Testis (tissue), 3 donors: ENCODE data around the gene DCDC1. TPM values are rescaled to one million over a fixed set of nuclear protein-coding genes. Genes with fewer than 3 reads are reported as not detected.

Source experiments
- DNase-seq: peaks from one replicate; pipeline ENCODE4 v3.0.0-alpha.2; 2019
- H3K27ac ChIP-seq, 2 donors: fragments of 200-600 bp; sonication (generic); one replicate each; pipeline ENCODE4 v1.5.1; 2019
- H3K27me3 ChIP-seq: fragments of 200-600 bp; sonication (generic); one replicate; pipeline ENCODE4 v1.5.1; 2019
- H3K36me3 ChIP-seq: fragments of 200-600 bp; sonication (generic); one replicate; pipeline ENCODE4 v1.5.1; 2017; ENCODE audit warnings: low read depth; ENCODE audit errors: missing control alignments
- H3K4me1 ChIP-seq: fragments of 200-600 bp; sonication (generic); one replicate; pipeline ENCODE4 v1.5.1; 2019
- H3K4me3 ChIP-seq, 2 donors: fragments of 200-600 bp; sonication (generic); one replicate each; pipeline ENCODE4 v1.5.1; 2017 to 2019
- H3K9me3 ChIP-seq: fragments of 200-600 bp; sonication (generic); one replicate; pipeline ENCODE4 v1.5.1; 2017
- POLR2A ChIP-seq: fragments of 450-650 bp; IDR thresholded peaks from one replicate; pipeline ENCODE4 v1.6.1; 2017; ENCODE audit warnings: antibody characterized with exemption, mild to moderate bottlenecking, moderate library complexity
- WGBS, 2 donors: methylation state at CpG; one replicate each; pipeline ENCODE4 v1.1.5; 2018; 5-methylcytosine and 5-hydroxymethylcytosine counted together
- intact Hi-C: fragments of 100-400 bp; cut with DNase I; formaldehyde crosslinking; loops from one replicate; pipeline ENCODE4 v1.15.1; 2023; ENCODE audit warnings: low total_unique reads
- polyA plus RNA-seq: library from polyadenylated mRNA; stranded (reverse); fragments of 350-450 nt; fragmentation: Illumina TruSeq; extraction: RNeasy Lipid Tissue Mini Kit (QIAGEN cat#74804); gene quantifications from one replicate; pipeline ENCODE4 v1.2.3, GENCODE V29; 2014; ENCODE audit warnings: low read depth, low replicate concordance; ENCODE audit not compliant: insufficient read depth
- total RNA-seq, 2 donors: library from RNA; depleted of rRNA; stranded (reverse); fragments of >200 nt; gene quantifications; one replicate each; pipeline ENCODE4 v1.2.3, GENCODE V29; 2016
- TF ChIP-seq, protein P1 (sequence below), 3 experiments: fragments of 450-650 bp in 2 of 3; fragments of 200-600 bp in 1 of 3; sonication (generic) in 1 of 3; IDR thresholded peaks; one replicate each; pipeline ENCODE4 v1.5.1; 2016 to 2019; ENCODE audit warnings: antibody characterized with exemption in 3 of 3, mild to moderate bottlenecking in 2 of 3, moderate library complexity in 1 of 3

DCDC1 gene
- total and polyA plus RNA-seq, 3 donors from 2014 or later, result 10.4 to 23.7 (median 12.3) TPM

DNA sequence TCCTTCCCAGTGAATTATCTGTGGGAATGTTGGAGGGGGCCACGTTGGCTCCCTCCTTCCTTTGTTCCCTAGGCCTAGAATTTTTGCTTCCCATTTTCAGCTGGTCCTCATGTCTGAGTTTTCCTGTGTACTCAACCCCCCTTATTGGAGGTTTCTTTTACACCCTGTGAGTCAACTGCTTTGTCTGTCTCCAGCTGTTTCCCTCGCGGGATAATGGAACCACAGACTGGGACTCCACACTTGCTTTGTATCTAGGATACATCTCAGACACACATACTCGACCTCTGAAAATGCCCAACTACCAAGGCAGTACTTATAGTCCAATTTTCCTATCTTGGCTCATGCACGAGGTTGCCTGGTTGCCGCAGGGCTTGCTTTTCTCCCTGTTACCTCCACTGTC, 430.7 kb downstream of the DCDC1 start:
- no peak for DNase-seq
- Histone ChIP-seq H3K4me3 (no peak overlapping the region), H3K27ac (no peak overlapping the region), H3K4me1 (no peaks in the 10 kb centered on the region), H3K27me3 (no peaks in the 10 kb centered on the region), H3K9me3 (no peaks in the 10 kb centered on the region), H3K36me3 (no peaks in the 10 kb centered on the region)
- 69 to 76% methylated on average over 6 of the region's 6 CpGs for WGBS, 2 donors
- TF ChIP-seq, protein P1, sequence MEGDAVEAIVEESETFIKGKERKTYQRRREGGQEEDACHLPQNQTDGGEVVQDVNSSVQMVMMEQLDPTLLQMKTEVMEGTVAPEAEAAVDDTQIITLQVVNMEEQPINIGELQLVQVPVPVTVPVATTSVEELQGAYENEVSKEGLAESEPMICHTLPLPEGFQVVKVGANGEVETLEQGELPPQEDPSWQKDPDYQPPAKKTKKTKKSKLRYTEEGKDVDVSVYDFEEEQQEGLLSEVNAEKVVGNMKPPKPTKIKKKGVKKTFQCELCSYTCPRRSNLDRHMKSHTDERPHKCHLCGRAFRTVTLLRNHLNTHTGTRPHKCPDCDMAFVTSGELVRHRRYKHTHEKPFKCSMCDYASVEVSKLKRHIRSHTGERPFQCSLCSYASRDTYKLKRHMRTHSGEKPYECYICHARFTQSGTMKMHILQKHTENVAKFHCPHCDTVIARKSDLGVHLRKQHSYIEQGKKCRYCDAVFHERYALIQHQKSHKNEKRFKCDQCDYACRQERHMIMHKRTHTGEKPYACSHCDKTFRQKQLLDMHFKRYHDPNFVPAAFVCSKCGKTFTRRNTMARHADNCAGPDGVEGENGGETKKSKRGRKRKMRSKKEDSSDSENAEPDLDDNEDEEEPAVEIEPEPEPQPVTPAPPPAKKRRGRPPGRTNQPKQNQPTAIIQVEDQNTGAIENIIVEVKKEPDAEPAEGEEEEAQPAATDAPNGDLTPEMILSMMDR (IDR thresholded peaks at IDR 0.05), result no peak
- TF ChIP-seq POLR2A, result no peak
- intact Hi-C loops, result no loop called here

DNA sequence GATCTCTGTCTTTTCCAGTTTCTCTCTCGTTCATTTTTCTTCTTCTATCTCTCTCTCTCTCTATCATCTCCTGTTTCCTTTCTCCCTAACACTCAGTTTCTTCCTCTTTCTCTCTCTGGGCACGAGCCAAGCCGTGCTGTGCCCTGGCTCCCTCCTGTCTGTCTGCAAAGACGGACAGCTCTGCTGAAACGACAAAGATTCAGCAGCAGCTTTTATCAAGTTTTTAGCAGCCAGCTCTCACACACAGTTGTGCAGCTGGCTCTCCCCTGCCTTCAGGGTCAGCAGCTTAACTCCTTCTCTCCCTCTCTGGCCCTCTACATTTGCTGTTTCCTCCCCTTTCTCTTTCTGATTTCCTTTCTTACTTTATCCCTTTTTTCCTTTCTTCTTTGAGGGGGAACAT, 431.4 kb downstream of the DCDC1 start:
- no peaks in the 10 kb centered on the region for H3K4me1 ChIP-seq
- no peaks in the 10 kb centered on the region for H3K36me3 ChIP-seq
- intact Hi-C loops, result no loop called here
- WGBS, 2 donors, result 27 to 32% methylated on average over 5 of the region's 5 CpGs
- no peak for TF ChIP-seq POLR2A
- TF ChIP-seq, protein P1 (IDR thresholded peaks at IDR 0.05), result no peak
- H3K4me3 ChIP-seq, result no peak overlapping the region
- H3K27ac ChIP-seq, result no peak overlapping the region
- no peaks in the 10 kb centered on the region for H3K9me3 ChIP-seq
- H3K27me3 ChIP-seq, result no peaks in the 10 kb centered on the region
- DNase-seq, result no peak

DNA sequence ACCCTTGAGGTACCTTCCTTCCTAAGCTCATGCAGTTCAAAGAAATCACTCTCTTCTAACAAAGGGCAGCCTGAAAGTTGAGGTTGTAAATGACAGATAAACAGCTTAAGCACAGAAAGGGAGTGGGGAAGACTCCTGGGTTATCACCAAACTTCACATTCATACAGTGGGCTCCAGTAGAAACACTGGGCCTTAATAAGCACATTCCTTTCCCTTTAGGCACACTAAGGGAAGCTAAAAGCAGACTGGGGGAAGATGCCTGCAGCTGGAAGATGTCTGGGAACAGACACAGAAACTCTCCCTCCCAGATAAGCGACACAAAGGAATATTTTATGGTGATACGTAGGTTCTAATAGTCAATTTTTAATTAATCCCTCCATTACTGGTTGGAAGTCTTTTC, 433.0 kb downstream of the DCDC1 start:
- intact Hi-C loops, result no loop called here
- Histone ChIP-seq H3K4me3 (no peak overlapping the region), H3K36me3 (no peaks in the 10 kb centered on the region), H3K27me3 (no peaks in the 10 kb centered on the region), H3K9me3 (no peaks in the 10 kb centered on the region), H3K4me1 (no peaks in the 10 kb centered on the region), H3K27ac (no peak overlapping the region)
- WGBS, 2 donors, result 28 to 53% methylated on average over 2 of the region's 2 CpGs
- TF ChIP-seq, protein P1 (IDR thresholded peaks at IDR 0.05), result no peak
- no peak for TF ChIP-seq POLR2A
- DNase-seq, result no peak

- intact Hi-C loops, result no loop called here
- no peaks in the 10 kb centered on the region for H3K4me1 ChIP-seq
- no peaks in the 10 kb centered on the region for H3K36me3 ChIP-seq
- no peak for DNase-seq
- no peaks in the 10 kb centered on the region for H3K27me3 ChIP-seq
- H3K4me3 ChIP-seq, result no peak overlapping the region
- no peak overlapping the region for H3K27ac ChIP-seq
- TF ChIP-seq, protein P1 (IDR thresholded peaks at IDR 0.05), result no peak
- TF ChIP-seq POLR2A, result no peak
- H3K9me3 ChIP-seq, result no peaks in the 10 kb centered on the region
- whole genome bisulfite sequencing, 2 donors, result 82 to 85% methylated on average over 2 of the region's 2 CpGs
These were observed 433.7 kb downstream of the DCDC1 start for GRCh38 chr11:30935861-30936260.

DNA sequence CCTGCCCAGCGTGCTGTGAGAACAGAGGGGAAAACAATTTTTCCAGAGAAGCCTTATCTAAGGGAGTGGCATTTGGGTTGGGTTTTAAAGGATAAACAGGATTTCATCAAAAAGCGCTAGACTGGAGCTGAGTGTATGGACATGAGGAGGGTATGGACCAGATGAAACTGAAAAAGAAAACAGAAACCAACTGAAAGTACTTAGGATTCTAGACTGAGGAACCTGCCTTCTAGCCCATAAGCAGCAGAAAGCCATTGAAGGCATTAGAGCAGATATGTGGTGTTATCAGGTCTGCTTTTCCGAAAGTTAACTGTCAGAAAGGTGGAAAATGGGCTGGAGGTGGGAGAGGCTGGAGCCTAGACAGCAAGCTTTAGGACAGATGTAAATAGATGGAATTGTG, 443.4 kb downstream of the DCDC1 start:
- intact Hi-C loops, result no loop called here
- WGBS, 2 donors, result 88 to 92% methylated on average over 3 of the region's 3 CpGs

More for the DNA sequence above, 443.4 kb downstream of the DCDC1 start:
- Histone ChIP-seq H3K27ac (no peak overlapping the region), H3K27me3 (no peaks in the 10 kb centered on the region), H3K4me1 (no peaks in the 10 kb centered on the region), H3K9me3 (no peaks in the 10 kb centered on the region), H3K36me3 (no peaks in the 10 kb centered on the region), H3K4me3 (no peak overlapping the region)
- TF ChIP-seq, protein P1 (IDR thresholded peaks at IDR 0.05), result no peak
- TF ChIP-seq POLR2A, result no peak
- no peak for DNase-seq
